GM18499 (cell line): ENCODE data around the gene FZR1.

ENCODE experiments used
- ATAC-seq: cut with Tn5 transposase; IDR thresholded peaks from one replicate; pipeline ENCODE4 v1.9.1; 2021; ENCODE audit warnings: moderate number of reproducible peaks; ENCODE audit not compliant: insufficient read depth, unreplicated experiment

The FZR1 gene

GRCh38 chr19:3539756-3540118 lies 33.6 kb downstream of the FZR1 start:
- no peak for ATAC-seq

GRCh38 chr19:3543150-3544057 lies 37.3 kb downstream of the FZR1 start:
- ATAC-seq: no peak

GRCh38 chr19:3544058-3544376 lies 37.9 kb downstream of the FZR1 start:
- ATAC-seq: no peak

GRCh38 chr19:3544742-3545668 lies 38.9 kb downstream of the FZR1 start:
- ATAC-seq: no peak

GRCh38 chr19:3545669-3546034 lies 39.5 kb downstream of the FZR1 start:
- ATAC-seq: no peak

GRCh38 chr19:3546119-3546518 lies 40.0 kb downstream of the FZR1 start:
- ATAC-seq: no peak

GRCh38 chr19:3547301-3547731 lies 41.2 kb downstream of the FZR1 start:
- ATAC-seq: no peak

GRCh38 chr19:3547767-3548282 lies 41.7 kb downstream of the FZR1 start:
- ATAC-seq: no peak

- ATAC-seq: no peak
Measured at GRCh38 chr19:3548606-3549005, 42.5 kb downstream of the FZR1 start.

- ATAC-seq: no peak
Measured at GRCh38 chr19:3549816-3550215, 43.7 kb downstream of the FZR1 start.

GRCh38 chr19:3550947-3551791 lies 45.1 kb downstream of the FZR1 start:
- no peak for ATAC-seq

- no peak for ATAC-seq
Measured at GRCh38 chr19:3551792-3552095, 45.6 kb downstream of the FZR1 start.

GRCh38 chr19:3554254-3555083 lies 48.4 kb downstream of the FZR1 start:
- ATAC-seq: no peak

GRCh38 chr19:3555653-3556422 lies 49.7 kb downstream of the FZR1 start:
- ATAC-seq: no peak

- ATAC-seq: no peak
Measured at GRCh38 chr19:3556423-3556977, 50.4 kb downstream of the FZR1 start.

GRCh38 chr19:3556978-3557460 lies 50.9 kb downstream of the FZR1 start:
- no peak for ATAC-seq

- peak; percentile 52 for ATAC-seq
Measured at GRCh38 chr19:3557461-3558248, 51.5 kb downstream of the FZR1 start, which contains the start of gene MFSD12. MFSD12 (minus strand) TSS chr19:3557586; CDS start chr19:3557403, 183 bp downstream.
